ENCODE results near the gene SYT9. TPM values are rescaled to one million over a fixed set of nuclear protein-coding genes. Genes with fewer than 3 reads are reported as not detected.

SYT9 gene
- total and polyA plus RNA-seq, 4 donors, result 0.05 to 5.4 (median 2.6) TPM

DNA sequence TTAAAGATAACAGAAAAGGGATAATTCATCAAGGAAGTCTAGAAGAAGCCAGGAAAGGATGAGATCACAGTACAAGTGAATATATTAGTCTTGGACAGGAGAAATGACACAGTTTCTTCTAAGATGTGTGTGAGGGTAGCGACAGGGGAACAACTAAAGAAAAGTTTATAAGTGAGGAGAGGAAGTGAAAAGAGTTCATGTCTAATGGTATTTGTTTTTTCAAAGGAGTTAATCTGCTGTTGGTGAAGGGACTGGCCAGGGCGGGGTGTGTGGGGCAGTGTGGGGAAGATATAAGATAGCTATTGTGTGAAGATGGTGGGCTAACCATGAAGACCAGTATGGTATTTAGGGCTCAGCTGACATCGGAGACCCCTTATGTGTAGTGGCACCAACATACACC is 254.5 kb downstream of the SYT9 start:
- no peak for DNase-seq (ENCODE audit: low spot score)
- no peaks in the 10 kb centered on the region for H3K27me3 ChIP-seq (ENCODE audit: control insufficient read depth in 4 of 4, insufficient read depth in 4 of 4, low read length in 3 of 4)
- no peak overlapping the region for H3K4me3 ChIP-seq (ENCODE audit: low read depth in 1 of 3, low read length in 3 of 3)
- no peaks in the 10 kb centered on the region for H3K9me3 ChIP-seq (ENCODE audit: control insufficient read depth in 4 of 4, low read length in 3 of 4)
- WGBS, result 95% methylated on average over 3 of the region's 3 CpGs
- H3K9ac ChIP-seq (ENCODE audit: low read depth in 1 of 2, low read length in 2 of 2), result no peak overlapping the region
- no peak overlapping the region for H3K27ac ChIP-seq (ENCODE audit: low read depth in 1 of 2, low read length in 2 of 2)
- peaks cover 3 to 11% (median 3%) of the 10 kb centered on the region in 4 donors for H3K4me1 ChIP-seq (ENCODE audit: control insufficient read depth in 4 of 4, insufficient read depth in 4 of 4, low read length in 3 of 4)
- peaks cover 0 to 2% (median 0%) of the 10 kb centered on the region in 4 donors for H3K36me3 ChIP-seq (ENCODE audit: control insufficient read depth in 4 of 4, insufficient read depth in 3 of 4, low read depth in 1 of 4, low read length in 3 of 4)
- TF ChIP-seq GABPA (IDR thresholded peaks at IDR 0.05 in 1 of 2, conservative IDR thresholded peaks at IDR 0.05 in 1 of 2) (no peak), SP1 (IDR thresholded peaks at IDR 0.05) (no peak), TAF1 (conservative IDR thresholded peaks at IDR 0.05) (no peak), REST (IDR thresholded peaks at IDR 0.05) (no peak), JUND (IDR thresholded peaks at IDR 0.05) (no peak), NR2F2 (IDR thresholded peaks at IDR 0.05) (no peak), CTCF (IDR thresholded peaks at IDR 0.05; ENCODE audit: low read depth, low read length, missing input control) (no peak), YY1 (IDR thresholded peaks at IDR 0.05) (no peak), RAD21 (IDR thresholded peaks at IDR 0.05) (no peak)
- TF ChIP-seq, protein P1, sequence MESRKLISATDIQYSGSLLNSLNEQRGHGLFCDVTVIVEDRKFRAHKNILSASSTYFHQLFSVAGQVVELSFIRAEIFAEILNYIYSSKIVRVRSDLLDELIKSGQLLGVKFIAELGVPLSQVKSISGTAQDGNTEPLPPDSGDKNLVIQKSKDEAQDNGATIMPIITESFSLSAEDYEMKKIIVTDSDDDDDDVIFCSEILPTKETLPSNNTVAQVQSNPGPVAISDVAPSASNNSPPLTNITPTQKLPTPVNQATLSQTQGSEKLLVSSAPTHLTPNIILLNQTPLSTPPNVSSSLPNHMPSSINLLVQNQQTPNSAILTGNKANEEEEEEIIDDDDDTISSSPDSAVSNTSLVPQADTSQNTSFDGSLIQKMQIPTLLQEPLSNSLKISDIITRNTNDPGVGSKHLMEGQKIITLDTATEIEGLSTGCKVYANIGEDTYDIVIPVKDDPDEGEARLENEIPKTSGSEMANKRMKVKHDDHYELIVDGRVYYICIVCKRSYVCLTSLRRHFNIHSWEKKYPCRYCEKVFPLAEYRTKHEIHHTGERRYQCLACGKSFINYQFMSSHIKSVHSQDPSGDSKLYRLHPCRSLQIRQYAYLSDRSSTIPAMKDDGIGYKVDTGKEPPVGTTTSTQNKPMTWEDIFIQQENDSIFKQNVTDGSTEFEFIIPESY (IDR thresholded peaks at IDR 0.05), result no peak

DNA sequence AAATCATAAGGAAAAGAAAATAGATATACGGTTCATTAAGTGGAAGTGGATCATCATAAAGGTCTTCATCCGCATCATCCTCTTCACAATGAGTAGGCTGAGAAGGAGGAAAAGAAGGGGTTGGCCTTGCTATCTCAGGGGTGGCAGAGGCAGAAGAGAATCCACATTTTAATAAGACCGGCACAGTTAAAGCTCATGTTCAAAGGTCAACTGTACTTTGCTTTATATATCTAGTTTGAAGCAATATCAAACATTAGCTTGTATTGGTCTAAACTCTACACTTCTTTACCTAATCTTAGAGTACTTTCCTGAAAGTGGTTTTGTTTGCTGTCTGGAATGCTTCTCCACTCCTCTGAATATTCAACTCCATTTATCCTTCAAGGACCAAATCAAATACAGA is 256.4 kb downstream of the SYT9 start:
- DNase-seq (ENCODE audit: low spot score), result no peak
- 75% methylated on average over 3 of the region's 3 CpGs for WGBS
- no peak for TF ChIP-seq NR2F2 (IDR thresholded peaks at IDR 0.05)
- no peak for TF ChIP-seq HNF4A (conservative IDR thresholded peaks at IDR 0.05)
- TF ChIP-seq, protein P2, sequence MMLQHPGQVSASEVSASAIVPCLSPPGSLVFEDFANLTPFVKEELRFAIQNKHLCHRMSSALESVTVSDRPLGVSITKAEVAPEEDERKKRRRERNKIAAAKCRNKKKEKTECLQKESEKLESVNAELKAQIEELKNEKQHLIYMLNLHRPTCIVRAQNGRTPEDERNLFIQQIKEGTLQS (IDR thresholded peaks at IDR 0.05), result no peak
- no peak for TF ChIP-seq MAX (IDR thresholded peaks at IDR 0.05)
- TF ChIP-seq YY1 (IDR thresholded peaks at IDR 0.05), result no peak
- TF ChIP-seq HNF4G (IDR thresholded peaks at IDR 0.05), result no peak
- no peak for TF ChIP-seq EGR1 (IDR thresholded peaks at IDR 0.05; ENCODE audit: low read depth in 2 of 2)
- no peak for TF ChIP-seq TAF1 (conservative IDR thresholded peaks at IDR 0.05)
- no peak for TF ChIP-seq REST (IDR thresholded peaks at IDR 0.05)
- no peak for TF ChIP-seq JUND (IDR thresholded peaks at IDR 0.05)
- Histone ChIP-seq H3K4me1 (ENCODE audit: control insufficient read depth in 4 of 4, insufficient read depth in 4 of 4, low read length in 3 of 4) (peaks cover 13 to 29% (median 21%) of the 10 kb centered on the region in 4 donors), H3K27ac (ENCODE audit: low read depth in 1 of 2, low read length in 2 of 2) (no peak overlapping the region), H3K4me3 (ENCODE audit: low read depth in 1 of 3, low read length in 3 of 3) (no peak overlapping the region), H3K9me3 (ENCODE audit: control insufficient read depth in 4 of 4, low read length in 3 of 4) (no peaks in the 10 kb centered on the region), H3K9ac (ENCODE audit: low read depth in 1 of 2, low read length in 2 of 2) (no peak overlapping the region), H3K27me3 (ENCODE audit: control insufficient read depth in 4 of 4, insufficient read depth in 4 of 4, low read length in 3 of 4) (no peaks in the 10 kb centered on the region), H3K36me3 (ENCODE audit: control insufficient read depth in 4 of 4, insufficient read depth in 3 of 4, low read depth in 1 of 4, low read length in 3 of 4) (peaks cover 0 to 2% (median 0%) of the 10 kb centered on the region in 4 donors)

Measured in liver (tissue), 9 donors.